Psoas muscle (tissue), 8 donors: ENCODE results near the gene KLF15. TPM values are rescaled to one million over a fixed set of nuclear protein-coding genes. Genes with fewer than 3 reads are reported as not detected.

Experiments
- ATAC-seq, 4 donors: fragments of 200-7000 bp; cut with Tn5 transposase; one replicate each; pipeline ENCODE4 v1.9.1; 2020; ENCODE audit warnings: moderate library complexity in 3 of 4, mild to moderate bottlenecking in 2 of 4
- DNase-seq, 2 donors: peaks; one replicate each; pipeline ENCODE4 v3.0.0-alpha.2; 2020
- H3K27ac ChIP-seq: fragments of 200-600 bp; one replicate; pipeline ENCODE4 v1.8.0; 2022
- H3K27me3 ChIP-seq, 3 donors: fragments of 200-600 bp in 1 of 3; one replicate each; pipeline versions ENCODE4 v1.6.1 to v1.8.0; 2013 to 2022; ENCODE audit warnings: low read length in 2 of 3, mild to moderate bottlenecking in 2 of 3, moderate library complexity in 1 of 3; ENCODE audit not compliant: insufficient read depth in 3 of 3
- H3K36me3 ChIP-seq, 2 donors: fragments of 200-600 bp in 1 of 2; one replicate each; pipeline versions ENCODE4 v1.6.1 to v1.8.0; 2013 to 2022; ENCODE audit warnings: low read depth in 1 of 2, mild to moderate bottlenecking in 1 of 2, moderate library complexity in 1 of 2; ENCODE audit not compliant: insufficient read depth in 1 of 2
- H3K4me1 ChIP-seq: fragments of 200-600 bp; one replicate; pipeline ENCODE4 v1.8.0; 2022
- H3K4me3 ChIP-seq: fragments of 200-600 bp; one replicate; pipeline ENCODE4 v1.8.0; 2022; ENCODE audit warnings: mild to moderate bottlenecking
- H3K9me3 ChIP-seq: fragments of 200-600 bp; one replicate; pipeline ENCODE4 v1.8.0; 2022
- CTCF ChIP-seq: fragments of 200-600 bp; IDR thresholded peaks from one replicate; pipeline ENCODE4 v1.8.0; 2022; ENCODE audit warnings: antibody characterized with exemption
- WGBS, 3 donors: extraction: QIAGEN DNeasy Blood & Tissue Kit; methylation state at CpG; one replicate each; pipeline versions ENCODE4 v1.1.6 to v1.1.7; 2013; 5-methylcytosine and 5-hydroxymethylcytosine counted together
- intact Hi-C, 2 donors: fragments of 100-400 bp; cut with DNase I; formaldehyde crosslinking; loops; one replicate each; pipeline versions ENCODE4 v1.11.0 to v1.14.2; 2022
- polyA plus RNA-seq, 3 donors: library from polyadenylated mRNA; stranded (reverse); fragments of 200-250 nt; gene quantifications; one replicate each; pipeline ENCODE4 v1.2.3, GENCODE V29; 2013
- total RNA-seq, 4 donors: library from RNA; stranded (reverse); fragmentation: NEBNext Ultra II Directional in 2 of 4; extraction: Animal tissue kit (Norgen Biotek cat#: 25700) in 2 of 4; gene quantifications; one replicate each; pipeline versions ENCODE4 v1.2.1 to v1.2.4, GENCODE V29; 2021 to 2023
- donor health status: healthy with polysubstance abuse.
- donor health status: DM: no; HTN: no; CAD: no; lungs with moderate emphysema.
- donor health status: Bipolar disorder and iron deficiency.
- donor health status: healthy.
- donor health status: DM: yes; HTN: yes; CAD: no.
- donor health status: DM: no; HTN: no; CAD: no.
- donor health status: DM: no; HTN: no; CAD: no.
- donor health status: DM: yes; HTN: yes; CAD: no.

Gene KLF15
- total and polyA plus RNA-seq, 7 donors = 13.2 to 77.6 (median 37.8) TPM

DNA sequence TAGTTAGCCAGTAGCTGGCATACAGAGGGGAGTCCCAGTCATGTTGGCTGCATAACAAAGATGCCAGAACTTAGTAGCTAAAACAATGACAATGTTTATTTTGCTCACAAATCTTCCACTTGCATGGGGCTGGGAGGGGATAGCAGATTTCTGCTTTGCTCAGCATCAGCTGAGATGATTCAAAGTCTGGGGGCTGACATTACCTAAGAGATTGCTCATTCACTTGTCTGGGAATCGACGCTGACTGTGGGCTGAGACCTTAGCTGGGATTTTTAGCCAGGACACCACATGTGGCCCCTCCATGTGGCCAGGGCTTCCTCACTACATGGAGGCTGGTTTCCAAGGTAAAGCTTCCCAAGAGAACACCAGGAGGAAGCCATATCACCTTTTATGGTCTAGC lies 24.8 kb upstream of the KLF15 start:
- ATAC-seq (no peak), DNase-seq (no peak)
- Histone ChIP-seq H3K27me3 (no peaks in the 10 kb centered on the region), H3K36me3 (no peaks in the 10 kb centered on the region), H3K4me3 (no peak overlapping the region), H3K27ac (no peak overlapping the region), H3K9me3 (no peaks in the 10 kb centered on the region), H3K4me1 (no peaks in the 10 kb centered on the region)
- no peak for TF ChIP-seq CTCF
- intact Hi-C loops = no loop called here
- 22 to 50% (median 26%) methylated on average over 2 of the region's 2 CpGs for WGBS, 3 donors

DNA sequence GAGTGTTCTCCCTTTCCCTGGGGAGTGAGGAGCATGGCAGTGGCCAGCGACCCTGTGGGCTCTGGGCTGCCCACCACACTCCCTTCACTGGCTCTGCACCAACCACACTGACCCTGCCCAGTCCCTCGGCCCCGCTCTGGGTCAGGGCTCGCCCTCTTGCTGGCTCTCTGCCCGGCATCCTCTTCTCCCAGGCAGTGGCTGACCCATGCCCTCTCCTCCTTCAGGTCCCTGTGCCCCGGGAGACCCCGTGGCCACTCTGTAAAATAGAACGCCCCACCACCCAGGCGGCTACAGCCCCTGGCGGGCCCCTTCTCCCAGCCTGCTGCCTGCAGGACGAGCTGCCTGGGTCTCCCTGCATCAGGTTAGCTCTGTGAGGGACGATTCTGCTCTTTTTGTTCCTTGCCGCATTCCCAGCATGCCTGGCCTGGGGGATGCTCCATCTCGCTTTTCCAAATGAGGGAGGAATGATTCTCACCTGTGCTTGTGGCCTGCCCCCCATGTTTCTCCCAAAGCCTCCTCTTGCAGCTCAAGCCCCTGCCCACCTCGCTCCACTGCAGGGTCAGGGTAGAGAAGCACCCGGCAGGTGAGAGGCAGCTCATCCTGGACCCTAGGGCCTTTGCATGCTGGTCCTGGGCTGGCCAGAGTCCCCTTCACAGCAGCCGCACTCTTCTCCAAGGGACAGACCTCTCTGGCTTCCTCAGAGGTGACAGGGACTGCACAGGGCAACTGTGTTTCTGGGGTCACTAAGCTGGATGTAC lies 23.0 kb upstream of the KLF15 start:
- H3K9me3 ChIP-seq = no peaks in the 10 kb centered on the region
- intact Hi-C loops = no loop called here
- no peak for ATAC-seq
- DNase-seq = no peak
- H3K4me3 ChIP-seq = no peak overlapping the region
- no peaks in the 10 kb centered on the region for H3K36me3 ChIP-seq
- peaks cover 3% of the 10 kb centered on the region for H3K4me1 ChIP-seq
- no peak overlapping the region for H3K27ac ChIP-seq
- WGBS, 3 donors = 76 to 81% (median 78%) methylated on average over 14 to 17 of the region's 17 CpGs
- H3K27me3 ChIP-seq = no peaks in the 10 kb centered on the region
- no peak for TF ChIP-seq CTCF

DNA sequence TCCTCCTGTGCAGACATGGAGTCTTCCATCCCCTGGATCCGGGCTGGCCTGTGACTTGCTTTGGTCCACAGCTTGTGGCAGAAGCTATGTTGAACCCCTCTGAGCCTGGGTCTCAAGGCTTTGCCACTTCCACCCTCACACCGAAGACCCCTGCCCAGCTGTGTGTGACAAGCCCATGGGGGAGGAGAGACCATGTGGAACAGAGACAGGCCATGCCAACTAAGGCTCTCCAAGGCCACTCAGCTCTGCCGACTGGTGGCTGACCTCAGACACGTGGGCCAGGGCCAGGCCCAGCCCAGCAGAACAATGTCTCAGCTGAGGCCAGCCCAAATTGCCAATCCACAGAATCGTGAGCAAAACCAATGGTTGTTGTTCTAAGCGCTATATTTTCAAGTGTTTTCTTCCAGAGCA lies 21.1 kb upstream of the KLF15 start:
- Histone ChIP-seq H3K27ac (no peak overlapping the region), H3K9me3 (no peaks in the 10 kb centered on the region), H3K4me1 (peaks cover 20% of the 10 kb centered on the region), H3K27me3 (no peaks in the 10 kb centered on the region), H3K36me3 (no peaks in the 10 kb centered on the region), H3K4me3 (no peak overlapping the region)
- WGBS, 3 donors = 64 to 69% (median 67%) methylated on average over 6 of the region's 6 CpGs
- peak in 1 of 2 donors; percentile 25 for DNase-seq
- no peak for ATAC-seq
- no peak for TF ChIP-seq CTCF
- intact Hi-C loops = no loop called here

GRCh38 chr3:126377211-126377610 lies 20.0 kb upstream of the KLF15 start:
- Histone ChIP-seq H3K36me3 (no peaks in the 10 kb centered on the region), H3K4me3 (no peak overlapping the region), H3K27me3 (no peaks in the 10 kb centered on the region), H3K27ac (no peak overlapping the region), H3K4me1 (peaks cover 31% of the 10 kb centered on the region), H3K9me3 (no peaks in the 10 kb centered on the region)
- ATAC-seq = no peak
- DNase-seq = no peak
- intact Hi-C loops = no loop called here
- TF ChIP-seq CTCF = no peak
- WGBS, 3 donors = 96 to 99% (median 96%) methylated on average over 3 of the region's 3 CpGs

DNA sequence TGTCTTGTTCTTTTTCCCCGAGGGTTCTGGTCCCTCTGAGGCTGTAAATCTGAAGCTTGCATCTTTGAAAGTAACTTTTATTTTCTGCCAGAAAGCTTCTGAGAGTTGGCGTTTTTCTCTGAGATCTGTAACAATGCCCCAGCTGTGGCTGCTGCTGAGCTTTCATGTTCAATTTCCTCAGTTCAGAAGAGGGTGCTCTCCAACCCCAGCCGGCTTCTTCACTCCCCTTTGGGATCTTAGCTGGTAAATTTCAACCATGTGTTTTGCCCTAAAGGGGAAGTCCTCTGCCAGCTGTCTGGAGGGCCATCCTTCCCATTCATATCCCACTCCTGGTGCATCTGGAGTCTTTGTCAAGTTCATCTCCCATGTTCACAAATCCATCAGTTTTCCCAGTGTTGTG lies 19.2 kb upstream of the KLF15 start:
- Histone ChIP-seq H3K9me3 (no peaks in the 10 kb centered on the region), H3K4me1 (peaks cover 33% of the 10 kb centered on the region), H3K36me3 (no peaks in the 10 kb centered on the region), H3K4me3 (no peak overlapping the region), H3K27me3 (no peaks in the 10 kb centered on the region), H3K27ac (no peak overlapping the region)
- intact Hi-C loops = no loop called here
- DNase-seq = no peak
- 35 to 51% (median 42%) methylated on average over 3 of the region's 3 CpGs for WGBS, 3 donors
- no peak for TF ChIP-seq CTCF
- ATAC-seq = no peak
